GM23338 (cell line): Measurements from ENCODE around the gene MST1. TPM values are rescaled to one million over a fixed set of nuclear protein-coding genes. Genes with fewer than 3 reads are reported as not detected.

Experiments
- ATAC-seq: fragments of 200-7000 bp; cut with Tn5 transposase; 3 replicates; pipeline ENCODE4 v1.9.1; 2020
- DNase-seq: peaks from one replicate; pipeline ENCODE4 v3.0.0-alpha.2; 2015; ENCODE audit warnings: low spot score
- H2AFZ ChIP-seq: fragments of 200-600 bp; sonication (generic); 2 replicates; pipeline ENCODE4 v1.8.0; 2016; ENCODE audit warnings: antibody characterized with exemption, mild to moderate bottlenecking, moderate library complexity
- H3F3A ChIP-seq: fragments of 200-600 bp; sonication (generic); replicated peaks from 2 replicates; pipeline ENCODE4 v1.8.0; 2017; ENCODE audit warnings: antibody characterized with exemption, mixed run types, low read depth
- H3K27ac ChIP-seq: fragments of 200-600 bp; sonication (generic); 2 replicates; pipeline ENCODE4 v1.6.1; 2016; ENCODE audit warnings: low read depth
- H3K27me3 ChIP-seq: fragments of 200-600 bp; sonication (generic); 2 replicates; pipeline ENCODE4 v1.8.0; 2016; ENCODE audit warnings: mild to moderate bottlenecking, mixed run types, moderate library complexity; ENCODE audit not compliant: insufficient read depth
- H3K36me3 ChIP-seq: fragments of 200-600 bp; sonication (generic); 2 replicates; pipeline ENCODE4 v1.8.0; 2016; ENCODE audit warnings: mild to moderate bottlenecking; ENCODE audit not compliant: insufficient read depth
- H3K4me1 ChIP-seq: fragments of 200-600 bp; sonication (generic); 2 replicates; pipeline ENCODE4 v1.8.0; 2016; ENCODE audit warnings: mild to moderate bottlenecking, moderate library complexity; ENCODE audit not compliant: insufficient read depth
- H3K4me2 ChIP-seq: fragments of 200-600 bp; sonication (generic); 2 replicates; pipeline ENCODE4 v1.7.1; 2017; ENCODE audit warnings: mixed run types
- H3K4me3 ChIP-seq: fragments of 200-600 bp; sonication (generic); 2 replicates; pipeline ENCODE4 v1.6.1; 2016; ENCODE audit warnings: mixed run types
- H3K79me2 ChIP-seq: fragments of 200-600 bp; sonication (generic); replicated peaks from 2 replicates; pipeline ENCODE4 v1.8.0; 2017; ENCODE audit warnings: mild to moderate bottlenecking; ENCODE audit not compliant: insufficient read depth
- H3K9me2 ChIP-seq: fragments of 200-600 bp; sonication (generic); 2 replicates; pipeline ENCODE4 v1.8.0; 2017; ENCODE audit not compliant: insufficient read depth
- H4K20me1 ChIP-seq: fragments of 200-600 bp; sonication (generic); replicated peaks from 2 replicates; pipeline ENCODE4 v1.8.0; 2017; ENCODE audit warnings: mild to moderate bottlenecking; ENCODE audit not compliant: insufficient read depth
- H3K27ac Mint-ChIP-seq: 2 replicates; pipeline ENCODE4 v1.8.0; 2020; ENCODE audit warnings: inconsistent platforms, mild to moderate bottlenecking, moderate library complexity, mixed read lengths
- H3K27me3 Mint-ChIP-seq: 3 replicates; pipeline ENCODE4 v1.8.0; 2022; ENCODE audit warnings: low read depth, mild to moderate bottlenecking, moderate library complexity, mixed read lengths, inconsistent platforms; ENCODE audit not compliant: insufficient read depth, poor library complexity
- H3K36me3 Mint-ChIP-seq: 3 replicates; pipeline ENCODE4 v1.8.0; 2021; ENCODE audit warnings: low read depth, mild to moderate bottlenecking, inconsistent platforms, moderate library complexity, mixed read lengths
- H3K4me1 Mint-ChIP-seq: 3 replicates; pipeline ENCODE4 v1.8.0; 2020; ENCODE audit warnings: mild to moderate bottlenecking, inconsistent platforms, mixed read lengths
- H3K4me3 Mint-ChIP-seq: 3 replicates; pipeline ENCODE4 v1.8.0; 2021; ENCODE audit warnings: moderate library complexity, mild to moderate bottlenecking, inconsistent platforms, mixed read lengths
- H3K9me3 Mint-ChIP-seq: 3 replicates; pipeline ENCODE4 v1.8.0; 2020; ENCODE audit warnings: moderate library complexity, mild to moderate bottlenecking, inconsistent platforms, mixed read lengths
- CREB1 ChIP-seq: fragments of 250-450 bp; sonication (Bioruptor Pico); IDR thresholded peaks from 2 replicates; pipeline ENCODE4 v1.5.0; 2020; ENCODE audit warnings: low read depth, mild to moderate bottlenecking, moderate library complexity
- CTCF ChIP-seq, 2 experiments: fragments of 200-600 bp in 1 of 2; sonication (generic) in 1 of 2; conservative IDR thresholded peaks; 2 replicates each; pipeline versions ENCODE4 v1.5.1 to v1.6.1; 2016 to 2017; ENCODE audit warnings: antibody characterized with exemption in 2 of 2, low read depth in 2 of 2, mild to moderate bottlenecking in 2 of 2, moderate library complexity in 1 of 2
- EZH2 ChIP-seq: fragments of 200-600 bp; sonication (generic); IDR thresholded peaks from one replicate; pipeline ENCODE4 v1.8.0; 2017; ENCODE audit warnings: antibody characterized with exemption, mild to moderate bottlenecking, low read depth; ENCODE audit not compliant: unreplicated experiment
- EZH2phosphoT487 ChIP-seq: fragments of 200-600 bp; sonication (generic); IDR thresholded peaks from one replicate; pipeline ENCODE4 v1.8.1; 2018; ENCODE audit warnings: antibody characterized with exemption; ENCODE audit not compliant: unreplicated experiment
- POLR2AphosphoS5 ChIP-seq: IDR thresholded peaks from 2 replicates; pipeline ENCODE4 v1.6.1; 2016; ENCODE audit warnings: antibody characterized with exemption, low read depth
- REST ChIP-seq: IDR thresholded peaks from one replicate; pipeline ENCODE4 v1.6.1; 2018; ENCODE audit warnings: antibody characterized with exemption; ENCODE audit not compliant: unreplicated experiment
- STAT1 ChIP-seq: IDR thresholded peaks from one replicate; pipeline ENCODE4 v1.6.1; 2016; ENCODE audit warnings: antibody characterized with exemption; ENCODE audit not compliant: unreplicated experiment
- ZNF331 ChIP-seq: fragments of 250-450 bp; sonication (Bioruptor Pico); IDR thresholded peaks from 2 replicates; pipeline ENCODE4 v1.5.0; 2020; ENCODE audit warnings: low read depth, mild to moderate bottlenecking, moderate library complexity
- polyA plus RNA-seq: library from polyadenylated mRNA; unstranded; fragments of >200 nt; fragmentation: Nextera tagmentation; extraction: Ambion mirVana; gene quantifications from 2 replicates; pipeline ENCODE4 v1.2.1, GENCODE V29; 2016
- total RNA-seq: library from RNA; depleted of rRNA; stranded (reverse); fragments of >200 nt; shearing (Covaris generic); gene quantifications from 2 replicates; pipeline ENCODE4 v1.2.3, GENCODE V29; 2014

MST1 gene
- total and polyA plus RNA-seq, 2 experiments from 2014 or later, result 5.9 to 11.1 TPM

GRCh38 chr3:49662720-49663413 lies 26.4 kb downstream of the MST1 start:
- Histone ChIP-seq H3K36me3 (no peaks in the 10 kb centered on the region), H3F3A (no peaks in the 10 kb centered on the region), H3K4me2 (no peak overlapping the region), H4K20me1 (no peaks in the 10 kb centered on the region), H3K79me2 (no peaks in the 10 kb centered on the region), H2AFZ (no peak overlapping the region), H3K4me3 (no peak overlapping the region), H3K4me1 (no peaks in the 10 kb centered on the region), H3K27me3 (no peaks in the 10 kb centered on the region), H3K27ac (no peak overlapping the region), H3K9me2 (no peaks in the 10 kb centered on the region)
- Mint-ChIP-seq H3K27ac (no peak overlapping the region), H3K27me3 (peaks cover 13% of the 10 kb centered on the region), H3K4me1 (peaks cover 16% of the 10 kb centered on the region), H3K36me3 (no peaks in the 10 kb centered on the region; the same call in 2 of the 3 replicates), H3K4me3 (no peak overlapping the region), H3K9me3 (no peaks in the 10 kb centered on the region)
- TF ChIP-seq POLR2AphosphoS5 (no peak), REST (no peak), STAT1 (no peak), CTCF (conservative IDR thresholded peaks at IDR 0.05; ENCODE audit: low read depth in 2 of 2) (no peak)
- ATAC-seq, result no peak
- DNase-seq, result no peak

- Mint-ChIP-seq H3K27ac (no peak overlapping the region), H3K4me1 (peaks cover 10% of the 10 kb centered on the region), H3K36me3 (no peaks in the 10 kb centered on the region; the same call in 2 of the 3 replicates), H3K9me3 (no peaks in the 10 kb centered on the region), H3K27me3 (peaks cover 13% of the 10 kb centered on the region), H3K4me3 (no peak overlapping the region)
- Histone ChIP-seq H3K27ac (no peak overlapping the region), H3K9me2 (no peaks in the 10 kb centered on the region), H3K79me2 (no peaks in the 10 kb centered on the region), H3F3A (no peaks in the 10 kb centered on the region), H3K4me2 (no peak overlapping the region), H3K4me3 (no peak overlapping the region), H3K4me1 (no peaks in the 10 kb centered on the region), H2AFZ (no peak overlapping the region), H3K27me3 (no peaks in the 10 kb centered on the region), H4K20me1 (no peaks in the 10 kb centered on the region), H3K36me3 (no peaks in the 10 kb centered on the region)
- ATAC-seq (no peak; the same call in 2 of the 3 replicates), DNase-seq (no peak)
- TF ChIP-seq CREB1 (CRISPR knock-in tag) (no peak), EZH2 (no peak), EZH2phosphoT487 (no peak), ZNF331 (CRISPR knock-in tag) (no peak)
Observed at GRCh38 chr3:49662021-49662420, 27.3 kb downstream of the MST1 start.
